Stimulated activated naive CD8-positive, alpha-beta T cell treated with anti-CD3 and anti-CD28 coated beads, Interleukin-15, Interleukin-2, amounts not matched to agents 100 U/mL and 50 U/mL, for 24 hours (primary cell): Measurements from ENCODE around the gene ASTN1.

Source experiments
- ATAC-seq: fragments of 150-1000 bp; cut with Tn5 transposase; one replicate; pipeline ENCODE4 v1.10.0; 2021
- DNase-seq: peaks from one replicate; pipeline ENCODE4 v3.0.0; 2021

Gene ASTN1

DNA sequence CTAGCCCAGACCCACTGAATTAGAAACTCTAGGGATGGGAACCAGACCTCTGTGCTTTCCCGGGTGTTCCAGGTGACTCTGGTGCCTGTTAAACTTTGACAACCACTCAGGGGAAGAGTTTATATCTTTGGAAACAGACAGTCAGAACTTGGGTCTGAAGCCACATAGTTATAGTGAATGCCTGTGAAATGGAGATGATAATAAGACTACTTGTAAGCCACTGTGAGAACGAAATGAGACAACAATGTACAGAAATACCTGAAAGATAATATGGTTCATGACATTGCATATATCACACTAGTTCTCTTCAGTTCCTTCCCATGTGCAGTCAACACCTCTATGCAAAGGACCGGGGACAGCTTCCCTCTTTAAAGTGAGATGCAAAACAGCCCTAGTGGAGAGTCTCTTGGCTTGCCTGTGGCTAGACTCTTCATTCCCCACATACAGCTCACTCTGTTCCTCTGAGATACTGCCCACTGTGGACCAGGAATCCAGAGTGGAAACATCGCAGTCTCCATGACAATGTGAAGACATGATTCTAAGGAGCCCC, 287.5 kb downstream of the ASTN1 start:
- DNase-seq: no peak
- no peak for ATAC-seq

DNA sequence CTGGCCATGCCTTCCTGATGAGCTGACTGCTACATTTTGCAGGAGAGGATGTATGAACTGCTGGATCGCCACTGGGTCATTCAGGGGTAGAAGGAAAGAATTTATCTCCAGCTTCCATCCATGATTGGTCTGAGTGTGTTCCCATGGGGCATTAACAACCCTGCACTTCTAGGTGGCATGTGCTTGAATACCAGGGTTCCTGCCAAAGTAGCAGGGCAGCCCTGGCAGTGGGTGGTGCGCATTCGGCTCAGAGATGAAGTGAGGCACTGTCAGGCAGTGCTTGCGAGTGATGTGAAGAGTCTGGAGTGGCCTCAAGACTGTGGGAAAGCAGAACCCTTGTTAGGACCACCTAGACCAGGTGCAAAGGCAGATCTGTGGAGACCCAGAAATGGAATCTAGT, 294.9 kb downstream of the ASTN1 start:
- no peak for ATAC-seq
- DNase-seq: no peak

DNA sequence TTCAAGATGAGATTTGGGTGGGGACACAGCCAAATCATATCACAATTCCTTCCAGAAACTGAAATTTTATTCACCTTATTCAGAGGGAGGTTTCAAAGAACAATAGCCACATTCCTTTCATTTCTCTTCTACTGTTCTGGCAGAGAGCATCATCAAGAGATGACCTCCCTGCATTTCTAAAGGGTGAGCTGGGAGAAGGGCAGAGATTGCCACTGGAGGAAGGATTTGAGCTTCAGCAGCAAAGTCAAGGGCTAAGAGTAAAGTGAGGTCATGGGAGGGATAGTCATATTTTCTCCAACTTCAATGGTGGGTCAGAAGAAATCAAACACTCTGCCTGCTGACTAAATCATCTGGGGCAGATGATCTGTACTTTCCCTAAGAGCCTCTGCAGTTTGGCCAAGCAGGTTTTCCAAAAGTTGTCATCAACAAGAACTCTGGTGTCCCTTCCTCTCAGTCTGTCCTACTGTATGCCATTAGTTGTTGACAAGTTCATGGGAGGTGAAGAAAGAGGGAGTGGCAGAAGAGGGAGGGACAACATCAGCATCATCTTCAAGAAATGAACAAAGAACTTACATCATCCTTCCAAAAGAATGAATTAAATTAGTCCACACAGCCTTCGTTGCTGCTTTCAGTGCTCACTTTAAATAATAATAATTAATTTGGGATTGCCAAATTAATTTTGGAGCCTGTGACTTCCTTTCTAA, 298.3 kb downstream of the ASTN1 start:
- ATAC-seq: no peak
- no peak for DNase-seq

DNA sequence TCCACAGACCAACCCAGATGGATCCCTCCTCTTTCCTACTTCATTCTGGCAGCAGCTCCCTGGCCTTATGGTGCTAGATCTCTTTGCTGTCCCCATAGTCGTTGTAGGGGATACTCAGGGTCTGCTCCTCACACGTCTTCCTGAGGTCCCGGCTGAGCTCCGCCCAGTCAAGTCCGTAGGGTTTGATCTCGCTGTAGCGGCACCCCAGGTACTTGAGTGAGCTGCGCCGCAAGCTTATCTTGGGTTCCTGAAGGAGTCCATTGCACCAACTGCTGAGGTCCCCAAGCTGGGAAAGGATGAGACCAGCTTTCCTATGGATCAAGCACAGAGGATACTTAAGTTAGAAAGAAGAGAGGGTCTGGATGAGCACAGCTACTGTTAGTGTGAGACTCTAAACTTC, 300.3 kb downstream of the ASTN1 start:
- ATAC-seq (no peak), DNase-seq (no peak)

DNA sequence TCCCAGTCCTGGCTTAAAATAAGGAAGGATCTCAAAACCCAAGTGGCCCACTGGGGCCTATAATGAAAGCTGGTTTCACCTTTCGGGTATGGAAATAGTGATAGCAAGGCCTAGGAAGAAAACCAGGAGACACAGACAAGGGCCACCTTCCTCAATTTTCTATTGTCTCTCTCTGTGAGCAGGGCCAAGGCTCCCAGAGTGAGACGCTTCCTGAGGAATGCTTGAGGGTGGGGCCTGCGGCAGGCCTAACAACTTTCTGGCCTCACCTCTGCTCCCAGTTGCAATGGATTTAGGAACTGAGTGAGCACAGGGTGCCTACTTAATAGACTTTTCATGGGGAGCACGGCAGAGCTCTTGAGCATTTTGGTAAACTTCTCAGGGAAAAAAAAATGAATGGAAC, 300.9 kb downstream of the ASTN1 start:
- ATAC-seq (no peak), DNase-seq (no peak)

DNA sequence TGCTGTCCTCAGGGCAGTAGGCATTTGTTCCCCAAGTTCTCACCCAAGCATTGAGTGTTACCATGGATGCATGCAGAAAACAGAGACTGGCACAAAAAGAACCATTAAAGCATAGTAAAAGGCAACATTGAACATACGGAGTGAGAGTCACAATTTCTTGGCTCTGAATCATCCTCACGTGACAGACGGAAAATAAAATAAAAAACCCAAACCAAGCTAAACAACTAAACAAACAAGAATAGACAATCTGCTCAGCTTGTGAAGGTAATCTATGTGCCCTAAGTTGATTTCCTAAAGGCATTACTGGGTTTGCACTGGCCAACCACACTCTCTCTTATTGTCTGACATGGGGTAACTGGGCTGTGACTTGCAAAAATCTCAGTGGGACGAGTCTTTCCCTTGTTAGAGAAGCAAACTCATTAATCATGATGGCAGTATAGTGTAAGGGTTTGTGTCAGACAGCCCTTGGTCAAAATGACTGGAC, 306.0 kb downstream of the ASTN1 start:
- DNase-seq (no peak), ATAC-seq (no peak)

DNA sequence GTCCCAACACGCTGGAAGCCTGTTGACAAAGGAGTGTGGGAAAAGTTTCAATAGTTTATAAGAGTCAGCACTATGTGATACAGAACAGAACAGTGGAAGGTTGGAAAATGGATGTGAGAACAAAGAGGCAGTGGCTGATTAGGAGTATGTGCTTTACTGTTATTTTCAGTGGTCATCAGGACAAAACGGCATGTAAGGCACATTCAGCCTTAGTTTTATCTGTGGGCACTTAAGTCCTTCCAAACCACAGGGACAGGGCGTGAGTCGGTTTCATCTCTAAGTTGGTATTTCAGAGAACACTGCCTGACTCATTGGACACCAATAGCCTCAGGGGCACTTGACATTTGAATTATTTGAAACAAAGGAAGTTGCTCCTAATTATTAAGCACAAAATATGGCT, 306.9 kb downstream of the ASTN1 start:
- DNase-seq: no peak
- ATAC-seq: no peak

DNA sequence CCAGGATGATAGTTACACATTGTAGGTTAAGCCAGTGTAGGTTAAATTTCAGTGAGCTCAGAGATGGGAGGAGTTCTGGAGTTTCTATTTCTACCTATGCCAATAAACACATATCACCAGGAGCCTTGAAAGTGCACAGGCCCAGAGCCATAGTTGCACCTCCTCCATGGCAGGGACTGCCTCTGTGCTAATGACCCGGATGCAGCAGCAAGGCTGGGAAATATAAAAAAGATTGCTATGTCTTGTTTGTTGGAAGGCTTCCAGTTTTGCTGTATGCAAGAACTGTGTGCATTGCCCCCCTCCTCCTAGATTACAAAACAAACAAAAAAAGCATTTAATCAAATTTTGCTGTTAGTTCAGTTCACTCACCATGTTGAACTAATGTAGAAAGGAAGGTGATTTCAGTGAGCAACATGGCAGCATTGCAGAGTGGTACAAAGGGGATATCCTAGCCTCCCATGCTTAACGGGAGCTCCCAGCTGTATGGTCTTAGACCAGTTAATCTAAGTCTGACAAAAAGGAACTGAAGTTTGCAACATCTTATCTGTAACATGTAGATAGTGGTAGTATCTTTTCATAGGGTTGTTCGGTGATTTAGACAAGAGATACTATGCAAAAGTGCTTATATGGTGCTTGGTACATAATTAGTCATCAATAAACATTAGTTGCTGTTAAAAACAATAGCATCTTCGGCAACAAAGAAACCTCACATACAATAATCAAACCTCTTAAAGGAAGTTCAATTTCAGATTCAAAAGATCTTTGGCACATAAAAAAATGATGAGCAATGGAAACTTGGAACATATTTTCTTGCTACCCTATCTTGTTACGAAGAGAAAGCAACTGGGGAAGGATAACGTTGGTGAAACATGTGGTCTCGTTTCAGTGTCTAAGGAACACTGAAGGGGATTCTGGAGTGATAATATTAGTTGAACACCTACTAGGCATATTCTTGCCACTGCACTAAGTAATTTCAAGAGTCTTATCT, 309.5 kb downstream of the ASTN1 start:
- no peak for ATAC-seq

DNA sequence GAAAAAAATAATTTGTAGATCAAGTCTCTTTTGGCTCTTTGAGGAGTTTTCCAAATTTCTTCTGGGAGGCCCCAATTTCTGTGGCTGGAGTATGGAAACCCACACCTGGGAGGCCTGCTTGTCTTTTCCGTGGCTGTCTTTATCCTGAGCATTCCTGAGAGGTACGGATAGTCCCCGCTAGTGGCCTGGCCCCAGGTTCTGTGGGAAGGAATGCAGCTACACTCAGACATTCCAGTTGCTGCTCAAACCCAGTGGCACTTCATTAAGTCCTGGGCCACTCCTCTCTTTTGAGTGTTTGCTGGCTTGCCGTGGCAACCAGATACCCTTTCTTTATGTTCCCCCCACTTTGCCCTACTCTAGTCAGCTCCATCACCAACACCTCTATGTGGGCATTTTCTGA, 310.4 kb downstream of the ASTN1 start:
- ATAC-seq (no peak), DNase-seq (no peak)

More for the DNA sequence above, 309.5 kb downstream of the ASTN1 start:
- DNase-seq: no peak

DNA sequence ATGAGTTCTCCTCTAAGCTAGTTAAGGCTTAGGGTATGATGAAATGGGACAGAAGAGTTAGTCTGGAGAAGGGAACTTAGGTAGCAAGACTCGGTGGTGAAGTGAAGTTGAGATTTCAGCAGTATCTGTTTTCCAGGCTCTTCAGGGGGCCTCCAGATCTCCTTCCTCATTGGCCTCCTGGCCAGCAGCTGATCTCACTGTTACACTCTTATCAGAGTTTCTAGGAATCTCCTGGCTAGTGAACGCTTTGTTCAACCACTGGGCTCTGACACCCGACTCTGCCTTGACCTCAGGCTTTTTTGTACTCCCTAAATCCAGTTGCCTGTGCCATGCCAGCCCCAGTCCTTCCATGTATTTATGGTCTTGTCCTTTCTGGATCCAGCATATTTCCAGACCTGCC, 311.0 kb downstream of the ASTN1 start:
- no peak for ATAC-seq
- no peak for DNase-seq

DNA sequence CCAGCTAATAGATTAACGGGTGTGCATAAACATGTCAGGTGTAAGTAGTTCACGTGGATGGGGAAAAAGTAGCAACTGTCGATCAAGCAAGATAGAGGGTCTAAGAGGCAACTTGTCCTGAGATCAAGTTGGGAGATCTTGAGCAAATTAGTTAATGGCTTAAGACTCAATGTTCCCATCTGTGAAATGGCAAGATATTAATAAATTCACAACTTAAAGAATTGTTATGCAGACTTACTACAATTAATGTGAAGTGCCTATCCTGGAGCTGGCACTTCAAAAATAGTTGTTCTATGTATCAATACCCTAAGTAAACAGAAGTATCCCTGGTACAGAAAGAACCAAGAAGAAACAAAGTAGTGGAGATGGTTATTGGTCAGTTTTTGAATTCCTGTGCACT, 312.4 kb downstream of the ASTN1 start:
- DNase-seq (no peak), ATAC-seq (no peak)

DNA sequence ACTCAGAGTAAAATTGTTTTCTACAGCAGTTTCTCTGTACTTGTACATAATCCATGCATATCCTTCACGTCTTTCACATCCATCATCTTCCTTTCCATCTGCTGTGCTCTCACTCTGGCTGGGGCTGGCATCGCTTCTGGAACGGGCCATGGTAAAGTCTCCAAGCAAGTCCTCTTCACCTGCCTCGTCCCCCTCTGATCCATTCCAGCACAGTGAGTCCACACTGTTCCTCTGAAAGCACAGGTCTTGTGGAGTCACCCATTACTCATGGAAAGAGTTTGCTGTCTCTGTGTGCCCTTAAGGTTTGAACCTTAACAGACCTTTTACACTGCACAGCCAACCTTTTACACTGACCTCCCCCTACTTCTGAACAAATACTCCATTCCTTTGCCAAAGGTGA, 313.6 kb downstream of the ASTN1 start:
- ATAC-seq (no peak), DNase-seq (no peak)

DNA sequence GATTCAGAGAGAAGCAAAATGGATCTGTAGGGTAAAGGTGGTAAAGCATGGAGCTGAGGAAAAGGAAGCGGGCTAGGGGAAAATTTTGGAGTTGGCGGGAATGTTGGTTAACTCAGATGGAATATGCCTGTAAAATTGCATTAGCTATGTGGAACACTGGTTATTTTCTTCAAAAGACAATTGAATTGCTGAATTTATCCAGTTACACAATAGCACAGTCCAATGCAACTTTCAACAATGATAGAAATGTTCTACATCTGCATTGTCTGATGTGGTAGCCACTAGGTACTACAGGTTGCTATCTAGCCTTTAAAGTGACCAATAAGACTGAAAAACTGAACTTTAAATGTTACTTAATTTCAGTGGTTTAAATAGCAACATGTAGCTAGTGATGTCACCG, 315.2 kb downstream of the ASTN1 start:
- ATAC-seq: no peak

DNA sequence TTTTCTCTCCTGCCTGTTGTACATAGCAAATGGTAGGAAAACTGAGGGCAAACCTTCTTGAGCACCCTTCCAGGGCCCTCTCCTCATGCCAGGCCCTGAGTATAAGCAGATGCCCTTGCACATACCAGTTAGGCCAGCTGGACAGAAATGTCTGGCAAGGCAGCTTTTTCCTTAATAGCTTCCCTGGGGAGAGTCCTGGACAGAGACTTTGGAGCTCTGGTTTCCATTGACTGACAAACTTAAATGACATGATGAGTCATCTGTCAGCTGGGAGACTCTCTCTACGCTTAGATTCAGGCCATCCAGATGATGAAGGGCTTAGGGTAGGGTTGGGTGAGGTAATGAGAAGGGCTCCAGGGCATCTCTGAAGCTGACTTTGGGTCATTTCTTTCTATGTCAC, 317.5 kb downstream of the ASTN1 start:
- ATAC-seq: no peak
- DNase-seq: no peak

More for the DNA sequence above, 315.2 kb downstream of the ASTN1 start:
- DNase-seq: no peak

DNA sequence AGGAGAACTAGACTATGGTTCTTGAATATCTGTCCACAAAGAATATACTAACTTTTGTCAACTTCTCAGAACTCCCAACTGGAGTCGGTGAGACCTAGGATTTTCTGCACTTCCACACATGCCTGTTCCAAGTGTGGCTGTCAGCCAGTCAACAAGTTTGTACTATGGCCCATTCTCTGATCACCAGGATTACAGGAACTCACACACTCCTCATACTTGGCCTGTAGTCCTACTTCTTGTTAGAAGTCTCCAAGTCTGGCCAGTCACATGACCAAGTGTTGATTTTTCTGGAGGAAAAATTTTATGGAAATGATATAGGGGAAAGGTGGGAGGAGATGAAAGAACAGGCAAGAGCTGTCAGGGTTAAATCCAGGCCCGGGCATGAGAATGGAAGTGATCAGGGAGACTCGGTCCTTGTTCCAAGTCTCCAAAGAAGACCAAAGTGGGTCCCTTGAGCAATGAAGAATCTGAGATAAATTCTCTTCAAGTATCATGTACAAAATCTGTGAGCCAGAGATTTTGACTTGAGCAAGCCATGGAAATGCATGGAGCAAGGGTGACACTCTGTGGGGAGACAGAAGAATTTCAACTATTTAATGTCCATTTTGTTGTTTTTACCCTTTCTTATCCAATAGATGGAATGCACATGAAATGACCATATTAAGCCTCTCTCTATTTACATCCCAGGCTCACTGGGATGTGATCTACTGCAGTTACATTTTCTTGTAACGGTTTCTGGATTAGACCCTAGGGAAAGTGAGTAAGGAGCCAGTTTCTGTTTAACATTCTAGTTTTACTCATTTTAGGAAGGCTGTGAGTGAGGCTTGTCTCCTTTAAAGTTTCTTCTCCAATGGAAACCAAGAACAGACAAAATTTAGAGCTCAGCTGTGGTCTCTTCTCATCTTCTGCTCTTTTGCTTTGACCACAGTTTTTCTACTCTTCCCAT, 320.9 kb downstream of the ASTN1 start:
- ATAC-seq (no peak), DNase-seq (no peak)

DNA sequence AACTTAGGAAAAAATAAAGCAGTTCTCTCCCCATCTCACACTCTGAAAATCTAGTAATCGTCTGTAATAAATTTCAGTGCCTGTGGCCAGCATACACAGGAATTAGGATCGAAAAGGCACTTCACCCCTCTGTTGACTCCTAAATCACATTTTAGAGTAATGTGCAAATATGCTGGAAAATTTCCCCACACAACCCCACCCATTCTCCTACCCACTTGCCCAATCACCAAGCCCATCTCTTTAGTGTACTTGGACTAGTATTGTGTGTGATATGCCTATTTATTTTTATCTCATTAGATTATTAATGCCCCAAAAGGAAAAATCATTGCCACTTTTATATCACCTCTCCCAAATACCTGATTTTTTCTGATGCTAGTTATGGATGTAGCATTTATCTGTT, 323.3 kb downstream of the ASTN1 start:
- DNase-seq (no peak), ATAC-seq (no peak)

DNA sequence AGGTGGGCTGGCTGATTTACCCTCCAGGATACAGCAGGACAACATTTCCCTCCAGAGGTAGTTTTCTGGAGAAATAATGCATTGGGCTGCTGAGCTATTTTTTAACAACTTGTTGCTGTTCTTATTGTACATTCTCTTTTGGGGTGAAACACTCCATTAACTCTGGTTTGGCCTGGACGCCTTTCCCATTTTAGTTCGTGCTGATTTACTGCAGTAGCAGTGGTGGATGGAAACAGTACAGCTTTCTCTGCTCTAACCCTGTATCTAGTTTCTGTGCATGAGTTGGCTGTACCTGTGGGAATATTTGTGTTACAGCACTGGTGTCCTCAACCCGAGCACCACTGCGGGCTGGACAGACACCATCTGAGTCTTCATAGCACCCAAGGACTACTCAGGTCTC, 325.3 kb downstream of the ASTN1 start:
- DNase-seq (no peak), ATAC-seq (no peak)

DNA sequence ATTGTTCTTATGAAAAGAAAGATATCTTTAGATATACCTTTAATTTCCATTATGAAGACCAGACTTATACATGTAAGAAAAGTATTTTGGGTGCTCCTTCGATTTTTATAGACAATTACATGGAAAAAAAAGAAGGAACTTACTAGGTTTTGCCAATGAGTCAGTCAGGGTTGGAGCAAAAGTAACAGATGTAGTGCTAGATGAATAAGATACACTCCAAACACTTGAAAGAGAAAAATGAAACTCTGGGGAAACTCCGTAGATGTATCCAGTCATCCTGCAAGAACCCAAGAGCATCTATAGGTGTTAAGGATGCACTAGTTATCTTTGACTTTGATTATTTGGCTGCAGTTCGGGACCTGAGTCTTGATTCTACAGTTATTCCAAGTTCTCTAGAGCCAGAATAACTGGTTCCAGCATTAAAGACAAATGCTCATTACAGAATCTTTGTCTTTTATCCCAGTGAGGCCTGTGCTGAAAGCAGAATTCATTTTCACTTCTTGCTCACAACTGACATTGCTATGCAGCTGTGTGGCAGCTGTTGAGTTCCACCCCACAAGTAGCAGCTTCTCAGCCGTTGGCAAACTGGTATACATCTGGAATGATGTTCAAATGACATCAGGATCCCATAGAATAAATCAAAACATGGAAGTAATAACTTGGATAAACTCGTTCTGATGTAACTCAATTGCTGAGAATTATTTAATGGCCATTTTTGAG, 326.1 kb downstream of the ASTN1 start:
- DNase-seq (no peak), ATAC-seq (no peak)

DNA sequence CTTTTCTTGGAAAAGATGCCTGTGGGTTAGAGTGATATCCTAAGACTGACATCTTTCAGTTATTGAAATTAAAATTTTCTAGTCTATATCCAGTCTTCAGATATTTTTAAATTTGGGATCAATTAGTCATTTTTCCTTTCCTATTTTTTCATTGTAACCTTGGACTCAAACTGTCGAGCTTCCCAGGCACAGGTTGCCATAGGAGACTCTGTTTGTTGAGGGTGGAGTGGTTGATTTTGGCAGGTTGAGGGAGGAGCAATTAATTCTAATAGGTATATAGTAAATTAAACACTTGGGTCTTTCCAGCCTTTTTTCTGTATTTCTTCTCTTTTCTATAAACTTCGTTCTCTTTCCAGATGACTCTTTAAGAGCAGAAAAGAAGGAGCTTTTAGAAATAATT, 326.8 kb downstream of the ASTN1 start:
- DNase-seq (no peak), ATAC-seq (no peak)

DNA sequence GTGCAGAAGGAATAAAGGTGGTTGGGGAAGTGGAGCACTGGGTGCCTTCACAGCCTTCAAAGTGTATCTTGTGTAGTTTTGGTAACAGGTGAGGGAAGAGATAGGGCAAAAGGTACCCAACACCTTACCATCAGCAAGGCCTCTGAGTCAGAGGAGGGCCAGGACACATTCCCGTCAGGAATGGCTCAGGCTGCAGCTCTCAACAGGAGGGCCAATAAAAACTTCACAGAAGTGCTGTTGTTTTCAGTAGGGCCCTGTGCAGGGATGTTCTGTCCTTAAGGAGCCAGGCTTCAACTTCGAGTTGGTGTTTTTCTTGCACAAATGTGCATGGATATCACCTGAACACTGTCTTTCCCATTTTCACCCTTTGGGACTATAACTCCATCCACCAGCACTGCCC, 333.4 kb downstream of the ASTN1 start:
- DNase-seq (no peak), ATAC-seq (no peak)

DNA sequence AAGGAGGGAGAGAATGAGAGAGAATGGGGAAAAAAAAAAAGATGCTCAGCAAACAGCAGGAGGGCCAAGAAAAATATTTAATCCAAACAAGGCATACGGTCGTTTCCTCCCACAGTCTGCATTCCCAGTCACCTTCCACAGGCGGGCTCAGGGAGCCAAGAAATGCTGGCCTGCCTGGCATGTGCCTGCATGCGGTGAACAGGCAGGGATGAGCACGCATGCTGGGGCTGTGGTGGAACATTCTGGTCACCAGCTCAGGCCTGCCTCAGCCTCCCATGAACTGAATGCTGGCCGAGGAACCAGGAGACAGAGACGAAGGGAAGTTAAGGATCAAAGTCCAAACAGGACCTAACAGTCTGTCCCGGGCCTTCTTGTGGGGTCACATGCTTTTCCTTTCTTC, 335.3 kb downstream of the ASTN1 start:
- ATAC-seq (no peak), DNase-seq (no peak)
